ENCODE results near the gene MOSPD3. TPM values are rescaled to one million over a fixed set of nuclear protein-coding genes. Genes with fewer than 3 reads are reported as not detected.

The MOSPD3 gene
- total and polyA plus RNA-seq, 2 experiments from 2014 or later, result 15.3 to 23.5 TPM

DNA sequence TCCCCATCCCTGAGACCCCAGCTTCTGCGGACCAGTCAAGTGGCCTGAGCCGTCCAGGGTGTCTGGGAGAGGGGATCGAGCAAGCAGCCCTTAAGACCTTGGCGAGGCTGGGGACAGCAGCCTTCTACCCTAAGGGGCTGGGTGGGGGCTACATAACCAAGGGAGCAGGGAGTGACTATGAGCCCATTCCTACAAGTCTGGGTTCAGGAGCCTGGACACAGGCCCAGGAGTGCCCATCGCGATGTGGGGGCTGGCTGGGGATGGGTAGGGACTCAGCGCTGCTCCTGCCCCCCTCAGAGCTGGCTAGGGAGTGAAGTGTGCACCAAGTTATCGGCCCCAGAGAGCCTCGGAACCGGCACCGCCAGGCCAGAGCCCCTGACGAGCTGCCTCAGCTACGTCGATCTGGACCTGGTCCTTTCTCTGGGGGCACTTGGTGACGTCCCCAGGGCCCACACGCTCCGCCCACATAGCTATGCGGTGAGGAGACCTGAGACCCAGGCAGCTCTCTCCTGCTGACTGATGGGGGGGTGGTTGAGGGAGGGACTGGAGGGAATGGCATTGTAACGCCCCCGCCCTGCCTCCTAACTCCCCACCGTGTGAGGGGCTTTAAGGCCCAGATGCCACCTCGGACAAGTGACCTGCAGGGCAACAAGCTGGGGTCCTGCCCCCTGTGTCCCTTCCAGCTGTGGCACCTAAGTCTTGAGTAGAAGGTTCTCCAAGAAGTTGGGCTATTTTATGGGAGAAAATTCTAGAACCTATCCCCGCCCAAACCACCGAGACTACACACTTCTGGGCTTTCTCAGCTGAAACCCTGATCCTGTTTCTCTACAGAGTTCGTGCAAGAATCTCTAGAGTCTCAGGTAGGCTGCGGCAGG, 41.1 kb upstream of the MOSPD3 start:
- TF ChIP-seq, protein P1, sequence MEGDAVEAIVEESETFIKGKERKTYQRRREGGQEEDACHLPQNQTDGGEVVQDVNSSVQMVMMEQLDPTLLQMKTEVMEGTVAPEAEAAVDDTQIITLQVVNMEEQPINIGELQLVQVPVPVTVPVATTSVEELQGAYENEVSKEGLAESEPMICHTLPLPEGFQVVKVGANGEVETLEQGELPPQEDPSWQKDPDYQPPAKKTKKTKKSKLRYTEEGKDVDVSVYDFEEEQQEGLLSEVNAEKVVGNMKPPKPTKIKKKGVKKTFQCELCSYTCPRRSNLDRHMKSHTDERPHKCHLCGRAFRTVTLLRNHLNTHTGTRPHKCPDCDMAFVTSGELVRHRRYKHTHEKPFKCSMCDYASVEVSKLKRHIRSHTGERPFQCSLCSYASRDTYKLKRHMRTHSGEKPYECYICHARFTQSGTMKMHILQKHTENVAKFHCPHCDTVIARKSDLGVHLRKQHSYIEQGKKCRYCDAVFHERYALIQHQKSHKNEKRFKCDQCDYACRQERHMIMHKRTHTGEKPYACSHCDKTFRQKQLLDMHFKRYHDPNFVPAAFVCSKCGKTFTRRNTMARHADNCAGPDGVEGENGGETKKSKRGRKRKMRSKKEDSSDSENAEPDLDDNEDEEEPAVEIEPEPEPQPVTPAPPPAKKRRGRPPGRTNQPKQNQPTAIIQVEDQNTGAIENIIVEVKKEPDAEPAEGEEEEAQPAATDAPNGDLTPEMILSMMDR (conservative IDR thresholded peaks at IDR 0.05; ENCODE audit: low read depth in 2 of 2), result no peak
- Histone ChIP-seq H2AFZ (no peak overlapping the region), H3K4me3 (peak overlapping the region; percentile 30; the same call in 1 of the 2 replicates), H3K79me2 (replicated peaks; ENCODE audit: insufficient read depth) (no peaks in the 10 kb centered on the region), H3K27ac (ENCODE audit: low read depth) (peak overlapping the region; percentile 69; the same call in 1 of the 2 replicates), H3F3A (replicated peaks; ENCODE audit: low read depth) (peaks cover 12% of the 10 kb centered on the region; the same call in 1 of the 2 replicates), H4K20me1 (replicated peaks; ENCODE audit: insufficient read depth) (no peaks in the 10 kb centered on the region), H3K4me1 (ENCODE audit: insufficient read depth) (peaks cover 36% of the 10 kb centered on the region), H3K4me2 (peak overlapping the region; percentile 89), H3K36me3 (ENCODE audit: insufficient read depth) (no peaks in the 10 kb centered on the region), H3K9me2 (ENCODE audit: insufficient read depth) (no peaks in the 10 kb centered on the region), H3K27me3 (ENCODE audit: insufficient read depth) (peaks cover 13% of the 10 kb centered on the region; the same call in 1 of the 2 replicates)
- peak; percentile 9 for ATAC-seq
- Mint-ChIP-seq H3K36me3 (ENCODE audit: low read depth) (peaks cover 8% of the 10 kb centered on the region; the same call in 2 of the 3 replicates), H3K27ac (peak overlapping the region; percentile 85; the same call in 1 of the 2 replicates), H3K9me3 (no peaks in the 10 kb centered on the region), H3K4me3 (peak overlapping the region; percentile 64), H3K27me3 (ENCODE audit: insufficient read depth, low read depth, poor library complexity) (peaks cover 34% of the 10 kb centered on the region), H3K4me1 (peaks cover 40% of the 10 kb centered on the region)
- peak; percentile 65 for DNase-seq (ENCODE audit: low spot score)

DNA sequence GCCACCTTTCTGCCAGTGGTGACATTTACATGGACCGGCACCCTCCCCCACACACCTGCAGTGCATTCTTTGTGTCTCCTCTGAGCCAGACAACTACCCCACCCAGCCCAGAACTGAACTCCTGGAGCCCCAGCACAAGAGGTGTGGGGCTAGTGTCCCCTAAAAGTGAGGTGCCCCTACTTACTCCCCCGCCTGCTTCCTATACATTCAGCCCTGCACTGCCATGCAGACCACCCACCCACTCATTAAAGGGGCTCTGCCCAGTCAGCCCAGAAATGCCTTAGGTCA, 40.6 kb upstream of the MOSPD3 start:
- Histone ChIP-seq H3K4me3 (peak overlapping the region; percentile 30; the same call in 1 of the 2 replicates), H3F3A (replicated peaks; ENCODE audit: low read depth) (peaks cover 12% of the 10 kb centered on the region; the same call in 1 of the 2 replicates), H3K79me2 (replicated peaks; ENCODE audit: insufficient read depth) (no peaks in the 10 kb centered on the region), H3K36me3 (ENCODE audit: insufficient read depth) (peaks cover 4% of the 10 kb centered on the region; the same call in 1 of the 2 replicates), H3K4me1 (ENCODE audit: insufficient read depth) (peaks cover 36% of the 10 kb centered on the region), H2AFZ (no peak overlapping the region), H3K9me2 (ENCODE audit: insufficient read depth) (no peaks in the 10 kb centered on the region), H4K20me1 (replicated peaks; ENCODE audit: insufficient read depth) (no peaks in the 10 kb centered on the region), H3K4me2 (peak overlapping the region; percentile 89), H3K27me3 (ENCODE audit: insufficient read depth) (peaks cover 13% of the 10 kb centered on the region; the same call in 1 of the 2 replicates), H3K27ac (ENCODE audit: low read depth) (peak overlapping the region; percentile 69)
- peak; percentile 58 for DNase-seq (ENCODE audit: low spot score)
- no peak for ATAC-seq
- peak overlapping the region; percentile 85 for H3K27ac Mint-ChIP-seq
- H3K4me1 Mint-ChIP-seq, result peaks cover 36% of the 10 kb centered on the region
- H3K36me3 Mint-ChIP-seq (ENCODE audit: low read depth), result peaks cover 12% of the 10 kb centered on the region
- peak overlapping the region; percentile 55; the same call in 2 of the 3 replicates for H3K4me3 Mint-ChIP-seq
- peaks cover 36% of the 10 kb centered on the region for H3K27me3 Mint-ChIP-seq (ENCODE audit: insufficient read depth, low read depth, poor library complexity)
- H3K9me3 Mint-ChIP-seq, result no peaks in the 10 kb centered on the region
- TF ChIP-seq EZH2 (IDR thresholded peaks at IDR 0.05; ENCODE audit: low read depth, unreplicated experiment) (no peak), EZH2phosphoT487 (IDR thresholded peaks at IDR 0.05; ENCODE audit: unreplicated experiment) (no peak), JUNB (IDR thresholded peaks at IDR 0.05; ENCODE audit: unreplicated experiment) (no peak), ZNF114 (CRISPR knock-in tag; IDR thresholded peaks at IDR 0.05) (no peak), CREB1 (CRISPR knock-in tag; IDR thresholded peaks at IDR 0.05; ENCODE audit: low read depth) (no peak)
- TF ChIP-seq, protein P2, sequence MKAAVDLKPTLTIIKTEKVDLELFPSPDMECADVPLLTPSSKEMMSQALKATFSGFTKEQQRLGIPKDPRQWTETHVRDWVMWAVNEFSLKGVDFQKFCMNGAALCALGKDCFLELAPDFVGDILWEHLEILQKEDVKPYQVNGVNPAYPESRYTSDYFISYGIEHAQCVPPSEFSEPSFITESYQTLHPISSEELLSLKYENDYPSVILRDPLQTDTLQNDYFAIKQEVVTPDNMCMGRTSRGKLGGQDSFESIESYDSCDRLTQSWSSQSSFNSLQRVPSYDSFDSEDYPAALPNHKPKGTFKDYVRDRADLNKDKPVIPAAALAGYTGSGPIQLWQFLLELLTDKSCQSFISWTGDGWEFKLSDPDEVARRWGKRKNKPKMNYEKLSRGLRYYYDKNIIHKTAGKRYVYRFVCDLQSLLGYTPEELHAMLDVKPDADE (IDR thresholded peaks at IDR 0.05), result no peak
- TF ChIP-seq, protein P3, sequence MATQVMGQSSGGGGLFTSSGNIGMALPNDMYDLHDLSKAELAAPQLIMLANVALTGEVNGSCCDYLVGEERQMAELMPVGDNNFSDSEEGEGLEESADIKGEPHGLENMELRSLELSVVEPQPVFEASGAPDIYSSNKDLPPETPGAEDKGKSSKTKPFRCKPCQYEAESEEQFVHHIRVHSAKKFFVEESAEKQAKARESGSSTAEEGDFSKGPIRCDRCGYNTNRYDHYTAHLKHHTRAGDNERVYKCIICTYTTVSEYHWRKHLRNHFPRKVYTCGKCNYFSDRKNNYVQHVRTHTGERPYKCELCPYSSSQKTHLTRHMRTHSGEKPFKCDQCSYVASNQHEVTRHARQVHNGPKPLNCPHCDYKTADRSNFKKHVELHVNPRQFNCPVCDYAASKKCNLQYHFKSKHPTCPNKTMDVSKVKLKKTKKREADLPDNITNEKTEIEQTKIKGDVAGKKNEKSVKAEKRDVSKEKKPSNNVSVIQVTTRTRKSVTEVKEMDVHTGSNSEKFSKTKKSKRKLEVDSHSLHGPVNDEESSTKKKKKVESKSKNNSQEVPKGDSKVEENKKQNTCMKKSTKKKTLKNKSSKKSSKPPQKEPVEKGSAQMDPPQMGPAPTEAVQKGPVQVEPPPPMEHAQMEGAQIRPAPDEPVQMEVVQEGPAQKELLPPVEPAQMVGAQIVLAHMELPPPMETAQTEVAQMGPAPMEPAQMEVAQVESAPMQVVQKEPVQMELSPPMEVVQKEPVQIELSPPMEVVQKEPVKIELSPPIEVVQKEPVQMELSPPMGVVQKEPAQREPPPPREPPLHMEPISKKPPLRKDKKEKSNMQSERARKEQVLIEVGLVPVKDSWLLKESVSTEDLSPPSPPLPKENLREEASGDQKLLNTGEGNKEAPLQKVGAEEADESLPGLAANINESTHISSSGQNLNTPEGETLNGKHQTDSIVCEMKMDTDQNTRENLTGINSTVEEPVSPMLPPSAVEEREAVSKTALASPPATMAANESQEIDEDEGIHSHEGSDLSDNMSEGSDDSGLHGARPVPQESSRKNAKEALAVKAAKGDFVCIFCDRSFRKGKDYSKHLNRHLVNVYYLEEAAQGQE (IDR thresholded peaks at IDR 0.05; ENCODE audit: unreplicated experiment), result no peak

Data from GM23338 (cell line).